Middle frontal gyrus (tissue), 1 donor: ENCODE data around the gene CDH23.

ENCODE experiments used
- DNase-seq: peaks from one replicate; pipeline ENCODE4 v3.0.0-alpha.2; 2015; ENCODE audit warnings: low spot score; ENCODE audit errors: extremely low spot score

CDH23 gene

DNA sequence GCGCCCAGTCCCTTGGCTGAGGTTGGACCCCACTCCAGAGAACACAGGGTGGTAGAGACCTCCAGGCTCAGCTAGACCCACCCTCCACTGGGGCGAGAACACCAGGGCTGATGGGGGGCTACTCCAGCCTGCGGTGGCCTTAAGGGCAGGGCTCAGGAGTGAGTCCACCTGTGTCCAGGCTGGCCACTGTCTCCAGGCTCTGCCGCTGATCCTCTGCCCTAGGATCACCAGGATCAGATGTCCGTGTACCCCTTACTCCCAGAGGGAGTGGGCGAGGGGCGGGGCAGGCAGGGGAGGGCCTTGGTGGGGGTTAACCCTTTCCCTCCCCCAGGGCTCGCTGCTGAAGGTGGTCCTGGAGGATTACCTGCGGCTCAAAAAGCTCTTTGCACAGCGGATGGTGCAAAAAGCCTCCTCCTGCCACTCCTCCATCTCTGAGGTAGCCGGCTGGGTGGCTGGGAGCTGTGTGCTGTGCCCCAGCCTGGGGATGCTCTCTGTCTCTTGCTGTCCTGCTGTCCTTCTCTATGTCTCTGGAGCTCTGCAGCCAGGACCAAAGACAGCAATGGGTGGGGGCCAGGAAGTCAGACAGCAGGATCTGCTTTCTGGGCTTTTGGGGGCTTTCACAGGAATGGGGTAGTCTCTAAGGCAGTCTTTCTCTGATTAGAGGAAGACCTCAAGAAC, 416.3 kb downstream of the CDH23 start:
- DNase-seq, result no peak

DNA sequence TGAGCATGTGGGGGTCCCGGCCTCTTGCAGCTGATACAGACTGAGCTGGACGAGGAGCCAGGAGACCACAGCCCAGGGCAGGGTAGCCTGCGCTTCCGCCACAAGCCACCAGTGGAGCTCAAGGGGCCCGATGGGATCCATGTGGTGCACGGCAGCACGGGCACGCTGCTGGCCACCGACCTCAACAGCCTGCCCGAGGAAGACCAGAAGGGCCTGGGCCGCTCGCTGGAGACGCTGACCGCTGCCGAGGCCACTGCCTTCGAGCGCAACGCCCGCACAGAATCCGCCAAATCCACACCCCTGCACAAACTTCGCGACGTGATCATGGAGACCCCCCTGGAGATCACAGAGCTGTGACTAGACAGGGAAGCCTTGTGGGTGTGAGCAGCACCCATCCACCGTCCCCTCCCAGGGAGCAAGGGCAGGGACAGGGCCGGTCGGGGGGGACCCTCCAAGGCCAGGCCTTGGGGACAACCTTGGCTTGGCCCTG, 418.2 kb downstream of the CDH23 start:
- DNase-seq, result no peak

DNA sequence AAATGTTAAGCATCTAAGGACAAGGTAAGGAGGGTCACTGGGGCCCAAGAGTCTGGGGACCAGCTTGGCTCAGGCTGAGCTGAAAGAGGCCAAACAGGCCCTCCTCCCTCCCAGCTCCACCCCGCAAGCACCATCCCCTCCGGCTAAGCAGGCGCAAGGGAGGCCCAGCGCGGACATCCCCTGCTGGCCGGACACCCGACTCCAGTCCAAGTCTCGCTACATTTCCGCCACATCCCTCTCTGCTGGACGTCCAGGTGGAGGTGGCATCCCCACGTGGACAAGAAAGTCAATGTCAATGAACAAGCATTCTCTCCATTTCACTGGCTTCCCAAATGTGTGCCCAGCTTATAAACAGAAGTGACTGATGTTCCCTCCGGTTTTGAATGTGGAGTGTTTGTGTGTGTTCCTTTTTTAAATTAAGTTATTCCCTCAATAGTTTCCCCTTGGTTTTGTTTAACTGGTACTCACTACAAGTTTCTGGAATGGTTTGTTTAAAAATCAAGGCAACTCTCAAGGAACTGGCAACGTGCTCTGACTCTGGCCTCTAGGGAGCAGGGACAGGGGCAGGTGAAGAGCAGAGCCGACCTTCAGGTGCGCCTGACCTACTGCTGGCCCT, 418.9 kb downstream of the CDH23 start:
- DNase-seq, result no peak

DNA sequence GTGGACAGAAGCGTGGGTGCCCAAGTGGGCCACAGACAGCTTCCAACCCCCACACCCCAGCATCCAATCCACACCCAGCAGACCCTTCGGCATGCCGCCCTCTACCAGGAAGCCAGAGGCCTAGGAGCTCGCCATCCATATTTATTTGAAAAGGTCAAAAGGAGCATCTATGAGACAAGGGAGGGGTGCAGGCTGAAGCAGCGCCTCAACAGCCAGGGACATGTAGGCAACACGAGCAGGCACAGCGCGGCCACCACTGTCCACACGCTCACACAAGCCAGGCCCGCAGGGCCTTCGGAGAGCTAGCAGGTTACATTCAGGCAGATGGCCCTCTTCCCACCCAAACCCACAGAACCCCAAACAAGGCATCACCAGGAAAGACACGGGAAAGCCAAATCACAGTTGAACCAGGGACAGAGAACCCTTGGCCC, 419.7 kb downstream of the CDH23 start:
- no peak for DNase-seq

DNA sequence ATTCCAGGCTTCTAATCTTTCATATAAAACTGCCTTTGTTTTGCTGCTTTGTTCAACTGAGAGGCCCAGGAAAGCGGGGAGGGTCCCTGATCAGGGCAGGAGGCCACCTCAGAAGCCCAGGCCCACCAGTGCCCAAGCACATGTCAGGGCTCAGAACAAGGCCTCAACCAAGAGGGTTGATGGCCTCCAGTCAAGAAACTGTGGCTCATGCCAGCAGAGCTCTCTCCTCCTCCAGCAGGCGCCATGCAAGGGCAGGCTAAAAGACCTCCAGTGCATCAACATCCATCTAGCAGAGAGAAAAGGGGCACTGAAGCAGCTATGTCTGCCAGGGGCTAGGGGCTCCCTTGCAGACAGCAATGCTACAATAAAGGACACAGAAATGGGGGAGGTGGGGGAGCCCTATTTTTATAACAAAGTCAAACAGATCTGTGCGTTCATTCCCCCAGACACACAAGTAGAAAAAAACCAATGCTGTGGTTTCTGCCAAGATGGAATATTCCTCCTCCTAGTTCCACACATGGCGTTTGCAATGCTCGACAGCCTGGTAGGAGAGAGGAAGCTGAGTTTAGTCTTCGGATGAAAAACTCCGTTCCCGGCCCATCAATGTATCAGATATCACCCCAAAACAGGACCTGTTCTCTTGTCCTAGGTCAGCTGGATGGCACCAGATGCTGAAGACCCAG, 420.4 kb downstream of the CDH23 start:
- DNase-seq, result no peak

DNA sequence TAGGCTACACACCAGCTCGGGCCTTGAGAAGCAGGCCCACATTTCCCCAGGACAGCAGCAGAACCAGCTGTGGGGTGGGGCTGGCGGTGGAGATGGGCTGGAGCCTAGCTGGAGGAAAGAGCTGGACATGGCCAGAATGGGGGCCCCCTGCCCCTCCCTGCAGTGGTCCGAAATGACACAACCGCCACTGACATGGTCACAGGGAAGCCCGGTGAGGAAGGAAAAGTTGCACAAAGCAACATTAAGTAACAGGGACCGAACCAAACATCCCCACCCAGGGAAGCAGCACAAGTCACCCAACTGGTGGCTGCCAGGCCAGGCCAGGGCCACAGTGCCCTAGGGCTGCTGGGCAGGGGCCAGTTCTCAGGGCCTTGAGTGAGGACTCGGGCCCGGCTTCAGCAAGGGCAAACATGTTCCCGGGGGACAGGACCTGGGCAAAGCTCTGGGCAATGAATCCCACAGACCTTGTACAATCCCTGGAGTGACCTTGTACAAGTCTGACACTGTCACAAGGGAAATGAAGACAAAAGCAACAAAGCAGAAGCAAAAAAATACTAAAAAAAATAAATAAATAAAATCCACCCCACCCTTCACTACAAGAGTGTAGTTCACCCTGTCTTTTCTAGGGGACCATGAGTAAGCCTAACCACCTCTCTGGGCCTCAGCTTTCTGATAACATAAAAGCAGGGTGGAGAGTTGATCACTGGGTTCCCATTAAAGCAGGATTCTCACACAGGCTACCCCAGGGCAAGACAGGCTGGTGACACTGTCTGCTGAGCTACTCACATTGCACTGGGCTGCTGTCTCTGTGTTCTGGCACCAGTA, 421.3 kb downstream of the CDH23 start:
- no peak for DNase-seq

DNA sequence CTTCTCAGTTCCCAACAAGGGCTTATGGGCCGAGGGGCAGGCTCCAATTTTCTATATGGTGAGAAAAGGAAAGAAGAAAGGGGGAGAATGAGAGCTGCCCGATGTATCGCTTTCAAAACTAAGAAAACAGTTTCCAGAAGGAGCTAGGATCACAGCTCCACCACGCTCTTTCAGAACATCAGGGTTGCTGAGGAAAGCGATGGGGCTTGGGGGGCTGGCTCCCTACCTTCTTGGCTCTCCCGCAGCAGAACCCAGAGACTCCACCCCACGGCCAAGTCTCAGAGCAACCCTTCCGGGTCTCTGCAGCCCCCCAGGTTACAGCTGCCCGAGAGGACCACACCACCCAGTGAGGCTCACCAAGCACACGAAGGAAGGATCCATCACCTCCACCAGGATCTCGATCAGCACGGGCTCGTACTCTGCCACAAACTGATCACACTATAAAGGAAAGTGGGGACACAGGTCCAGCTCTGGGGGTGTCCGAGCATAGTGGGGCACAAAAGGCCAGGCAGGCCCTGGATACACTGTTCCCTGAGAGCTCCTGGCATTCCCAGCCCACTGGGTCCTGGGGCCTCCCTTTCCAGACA, 422.0 kb downstream of the CDH23 start:
- DNase-seq, result no peak

DNA sequence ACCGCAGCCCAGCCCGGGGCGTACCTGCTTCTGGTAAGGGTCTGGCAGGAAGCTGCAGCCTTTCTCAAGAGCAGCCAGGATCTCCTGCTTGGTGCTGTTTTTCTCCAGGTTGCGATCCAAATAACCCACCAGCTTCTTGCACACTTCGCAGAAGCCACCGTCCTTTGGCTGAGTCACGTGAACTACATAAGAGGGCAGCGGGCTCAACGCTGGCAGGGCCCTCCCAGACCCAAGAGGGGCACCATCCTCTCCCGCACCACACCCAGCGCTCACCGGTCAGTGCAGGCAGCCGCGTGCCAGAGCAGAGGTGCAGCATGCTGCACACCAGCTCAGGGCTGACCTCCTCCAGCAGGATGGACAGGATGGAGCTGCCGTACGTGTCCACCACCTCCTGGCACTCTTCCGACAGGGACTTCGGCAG, 422.7 kb downstream of the CDH23 start:
- DNase-seq, result no peak

DNA sequence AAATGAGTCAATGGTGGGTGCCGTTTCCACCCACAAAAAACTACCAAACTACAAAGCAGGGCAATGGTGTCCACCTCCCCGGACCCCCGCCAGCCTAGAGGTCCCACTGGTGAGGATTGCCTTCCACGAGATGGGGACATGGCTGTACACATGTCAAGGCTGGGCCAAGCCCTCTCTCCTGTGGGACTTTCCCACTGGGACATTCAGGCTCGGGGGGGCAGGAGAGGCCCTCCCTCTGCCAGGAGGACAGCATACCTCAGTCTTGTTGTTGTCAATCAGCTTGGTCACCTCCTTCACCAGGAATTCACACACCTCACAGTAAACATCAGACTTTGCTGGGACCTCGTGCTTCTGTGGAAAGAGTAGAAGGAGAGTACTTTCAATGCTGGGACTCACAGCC, 423.3 kb downstream of the CDH23 start:
- no peak for DNase-seq

DNA sequence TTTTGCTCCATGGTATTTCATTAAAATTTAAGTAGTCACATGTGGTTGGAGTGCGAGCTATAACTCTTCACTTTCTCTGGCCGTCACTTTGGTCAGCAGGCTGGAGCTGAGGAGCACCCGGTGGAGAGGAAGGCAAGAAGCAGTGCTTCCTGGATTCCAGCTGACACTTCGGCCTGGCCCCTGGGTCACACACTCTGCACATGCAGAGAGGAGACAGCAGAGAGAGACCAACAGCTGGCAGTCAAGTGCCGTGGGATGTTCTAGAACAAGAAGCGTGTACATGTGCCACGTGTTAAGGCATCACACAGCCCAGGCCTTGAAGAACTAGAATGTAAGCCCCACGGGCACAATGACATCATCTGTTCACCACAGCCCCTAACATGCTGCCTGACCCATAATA, 424.2 kb downstream of the CDH23 start:
- no peak for DNase-seq

DNA sequence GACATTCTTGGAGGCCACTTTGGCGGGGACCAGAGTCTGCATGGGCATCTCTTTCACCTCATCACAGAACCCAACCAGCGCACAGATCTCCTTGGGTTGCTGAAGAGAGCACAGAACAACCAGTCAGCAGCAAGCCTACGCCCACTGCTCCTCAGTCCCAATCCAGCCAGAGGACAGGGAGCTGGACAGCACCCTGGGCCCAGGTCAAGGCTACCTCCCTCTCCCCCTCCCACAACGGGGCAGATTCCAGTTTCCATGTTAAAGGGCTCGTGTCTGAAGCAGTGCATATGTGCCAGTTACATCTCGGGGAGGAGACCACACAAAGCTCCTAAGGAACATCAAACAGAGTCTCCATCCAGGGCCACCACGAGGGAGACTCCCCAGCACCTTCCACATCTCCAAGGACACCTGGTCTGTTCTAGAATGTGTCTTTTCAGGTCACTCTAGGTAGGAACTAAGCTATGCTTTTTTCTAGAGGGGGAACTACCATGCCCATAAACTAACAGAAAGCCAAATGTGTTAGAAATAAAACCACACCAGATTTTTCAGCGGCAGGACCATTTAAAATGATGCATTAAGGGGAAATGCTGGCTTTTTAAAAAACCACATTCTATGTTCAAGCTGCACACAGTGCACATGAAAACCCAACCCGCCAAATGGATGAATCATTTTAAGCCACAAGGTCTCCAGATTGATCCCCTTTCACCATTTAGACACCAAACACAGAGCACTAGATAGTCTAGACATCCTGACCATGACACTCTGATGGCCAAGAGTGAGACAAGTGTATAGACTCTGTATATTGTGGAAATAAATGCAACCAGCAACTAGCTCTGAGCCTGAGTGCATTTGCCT, 425.4 kb downstream of the CDH23 start:
- DNase-seq, result no peak

DNA sequence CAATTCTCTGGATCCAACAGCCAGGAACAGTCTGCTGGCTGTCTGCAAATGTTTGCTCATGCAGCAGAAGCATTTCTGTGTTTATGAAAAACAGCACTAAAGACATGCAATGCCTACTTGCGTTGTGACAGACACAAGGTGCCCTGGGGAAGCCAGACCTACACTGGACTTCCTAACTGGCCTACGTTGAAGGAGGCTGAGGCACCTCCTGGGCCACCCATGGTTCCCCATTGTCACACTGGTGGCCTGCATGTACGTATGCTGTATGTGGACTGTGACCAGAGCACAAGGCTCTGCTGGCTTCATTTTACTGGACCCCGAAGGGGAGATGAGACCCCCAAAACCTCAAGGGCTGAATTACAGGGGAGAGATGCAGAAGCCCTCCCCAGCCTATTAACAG, 426.6 kb downstream of the CDH23 start:
- DNase-seq, result no peak

DNA sequence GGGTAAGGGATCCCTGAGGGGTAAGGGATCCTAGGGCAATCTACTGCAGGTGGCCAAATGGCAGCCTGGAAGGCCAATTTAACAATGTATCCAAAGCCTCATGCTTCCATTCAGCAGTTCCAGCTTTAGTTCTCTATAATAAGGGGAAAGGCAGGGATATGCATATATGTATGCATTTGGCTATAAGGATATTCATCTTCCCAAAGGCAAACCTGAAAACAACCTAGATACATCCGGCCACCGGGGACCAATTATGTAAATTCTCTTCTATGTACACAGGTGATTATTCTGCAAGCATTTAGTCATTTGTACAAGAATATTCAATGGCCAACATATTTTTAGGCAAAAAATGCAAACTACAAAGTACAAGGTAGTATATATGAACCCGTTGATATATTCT, 427.6 kb downstream of the CDH23 start:
- no peak for DNase-seq

DNA sequence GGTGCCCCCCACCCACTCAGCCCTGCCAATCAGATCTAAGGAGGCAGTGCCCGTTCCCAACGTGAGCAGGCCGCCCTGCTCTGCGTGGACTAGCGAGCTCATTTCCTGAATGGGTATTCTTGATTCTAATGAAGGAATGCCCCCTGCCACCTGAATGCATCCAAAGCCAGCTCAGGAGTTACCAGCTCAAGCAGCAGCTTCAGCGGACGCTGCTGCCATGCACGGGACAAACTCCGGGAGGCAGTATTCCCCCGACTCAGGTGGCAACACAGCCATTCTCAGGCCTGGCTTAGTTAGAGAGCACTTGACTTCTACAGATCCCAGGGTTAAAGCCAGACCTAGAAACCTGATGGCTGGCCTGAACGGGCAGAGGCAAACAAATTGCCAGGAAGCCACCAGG, 428.5 kb downstream of the CDH23 start:
- DNase-seq, result no peak

DNA sequence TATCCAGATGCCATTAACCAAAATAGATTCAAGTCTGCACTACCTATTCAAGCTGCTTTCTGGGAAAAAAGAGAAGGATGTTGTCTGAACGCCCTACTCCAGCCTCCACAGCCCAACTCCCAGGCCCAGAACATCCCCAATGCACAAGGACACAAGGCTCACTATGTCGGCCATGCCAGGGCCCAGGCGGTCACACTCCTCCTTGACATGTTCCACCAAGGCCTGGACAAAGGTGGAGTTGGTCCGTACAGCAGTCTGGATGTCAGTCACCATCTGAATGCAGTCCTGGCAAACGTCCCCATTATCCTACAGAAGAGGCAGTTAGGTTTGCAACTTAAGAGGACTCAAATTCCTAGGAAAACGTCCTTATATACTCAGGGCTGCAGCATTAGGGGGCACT, 431.1 kb downstream of the CDH23 start:
- no peak for DNase-seq

DNA sequence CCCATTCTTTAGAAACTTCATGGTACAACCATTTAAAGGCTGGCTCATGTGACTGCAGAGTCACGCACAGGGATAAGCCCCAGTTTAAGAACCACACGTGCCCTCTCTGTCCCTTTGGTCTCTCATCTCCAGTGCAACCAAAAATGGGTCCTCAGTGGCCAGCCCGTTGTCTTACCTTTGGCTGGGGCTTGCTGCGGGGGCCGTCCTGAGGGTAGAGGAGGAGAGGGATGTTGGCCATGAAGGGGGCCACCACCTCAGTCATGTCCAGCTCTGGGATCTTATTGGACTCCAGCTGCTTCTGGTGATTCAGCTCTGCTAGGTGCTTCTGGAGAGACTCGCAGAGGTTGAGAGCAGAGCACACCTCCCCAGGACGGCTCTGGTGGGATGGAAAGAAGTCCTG, 432.0 kb downstream of the CDH23 start:
- no peak for DNase-seq

DNA sequence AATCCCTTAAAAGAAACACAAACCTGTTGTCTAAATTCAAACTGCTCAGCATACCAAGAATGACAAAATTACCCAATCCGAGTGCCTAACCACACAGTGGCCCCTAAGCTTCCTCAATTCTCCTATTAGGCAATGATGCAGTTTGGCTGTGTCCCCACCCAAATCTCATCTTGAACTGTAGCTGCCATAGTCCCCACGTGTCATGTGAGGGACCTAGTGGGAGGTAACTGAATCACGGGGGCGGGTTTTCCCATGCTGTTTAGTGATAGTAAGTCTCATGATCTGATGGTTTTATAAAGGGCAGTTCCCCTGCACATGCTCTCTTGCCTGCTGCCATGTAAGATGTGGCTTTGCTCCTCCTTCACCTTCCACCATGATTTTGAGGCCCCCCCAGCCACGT, 432.5 kb downstream of the CDH23 start:
- DNase-seq, result no peak

DNA sequence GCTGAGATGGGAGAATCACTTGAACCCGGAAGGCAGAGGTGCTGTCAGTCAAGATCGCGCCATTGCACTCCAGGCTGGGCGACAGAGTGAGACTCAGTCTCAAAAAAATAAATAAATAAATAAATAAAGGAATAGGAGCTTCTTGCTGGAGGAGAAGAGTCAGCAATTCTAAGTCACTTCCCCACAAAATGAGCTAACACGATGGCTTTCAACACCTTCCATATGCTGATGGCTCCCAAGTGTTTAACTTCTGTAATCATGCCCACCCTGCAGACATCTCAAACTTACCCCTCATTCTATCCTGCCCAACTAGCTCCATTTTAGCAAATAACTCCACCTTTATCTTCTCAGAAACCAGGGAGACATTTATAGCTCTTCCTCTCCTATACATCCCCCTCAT, 433.2 kb downstream of the CDH23 start:
- no peak for DNase-seq

DNA sequence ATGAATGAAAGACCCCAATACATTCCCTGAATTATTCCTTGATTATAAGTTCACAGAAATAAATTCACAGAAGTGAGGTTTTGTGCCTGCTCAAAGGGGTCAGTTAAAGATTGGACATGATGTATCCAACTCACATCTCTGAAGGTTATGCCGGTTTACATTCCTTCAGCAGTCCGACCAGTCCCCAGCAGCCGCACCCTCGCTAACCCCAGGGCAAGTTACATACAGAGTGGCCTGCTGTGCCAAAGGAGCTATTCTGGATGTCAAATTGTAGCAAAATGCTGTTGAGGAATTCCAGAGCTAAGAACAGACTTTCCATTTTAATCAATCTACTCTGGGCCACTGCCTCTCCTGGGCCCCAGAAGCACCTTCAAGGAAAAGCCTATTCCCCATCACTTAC, 434.0 kb downstream of the CDH23 start:
- DNase-seq, result no peak
